Peyer's patch (tissue), 4 donors: ENCODE measurements around the gene KSR2. TPM values are rescaled to one million over a fixed set of nuclear protein-coding genes. Genes with fewer than 3 reads are reported as not detected.

Experiments
- DNase-seq, 3 donors: peaks; one replicate each; pipeline ENCODE4 v3.0.0-alpha.2; 2017 to 2019
- H3K27ac ChIP-seq, 4 donors: fragments of 200-600 bp; sonication (generic); one replicate each; pipeline ENCODE4 v1.5.1; 2016 to 2019
- H3K27me3 ChIP-seq, 2 donors: fragments of 200-600 bp; sonication (generic); one replicate each; pipeline ENCODE4 v1.5.1; 2019
- H3K36me3 ChIP-seq, 3 donors: fragments of 200-600 bp; sonication (generic); one replicate each; pipeline ENCODE4 v1.5.1; 2016 to 2019
- H3K4me1 ChIP-seq, 4 donors: fragments of 200-600 bp; sonication (generic); one replicate each; pipeline ENCODE4 v1.5.1; 2016 to 2019
- H3K4me3 ChIP-seq, 4 donors: fragments of 200-600 bp; sonication (generic); 1 replicate in 3 of 4; 2 replicates in 1 of 4; pipeline ENCODE4 v1.5.1; 2016 to 2019; ENCODE audit warnings: mild to moderate bottlenecking in 1 of 4
- H3K9me3 ChIP-seq, 4 donors: fragments of 200-600 bp; sonication (generic); one replicate each; pipeline ENCODE4 v1.5.1; 2016 to 2019; ENCODE audit warnings: mild to moderate bottlenecking in 1 of 4
- CTCF ChIP-seq, 6 experiments: fragments of 450-650 bp in 4 of 6; fragments of 200-600 bp in 2 of 6; sonication (generic) in 1 of 6; IDR thresholded peaks; one replicate each; pipeline ENCODE4 v1.5.1; 2017 to 2019; ENCODE audit warnings: antibody characterized with exemption in 6 of 6, mild to moderate bottlenecking in 3 of 6, moderate library complexity in 1 of 6
- POLR2A ChIP-seq, 2 donors: fragments of 450-650 bp; IDR thresholded peaks; one replicate each; pipeline ENCODE4 v1.5.1; 2017; ENCODE audit warnings: antibody characterized with exemption in 2 of 2, mild to moderate bottlenecking in 2 of 2, moderate library complexity in 2 of 2
- total RNA-seq, 4 donors: library from RNA; depleted of rRNA; stranded (reverse); fragments of >200 nt; gene quantifications; one replicate each; pipeline ENCODE4 v1.1.0, GENCODE V29; 2016

KSR2 gene
- total RNA-seq, 4 donors from 2014 or later = 0.27 to 0.53 (median 0.28) TPM; not detected in 1

GRCh38 chr12:117514016-117514415, 454.8 kb downstream of the KSR2 start:
- no peak for TF ChIP-seq POLR2A (IDR thresholded peaks at IDR 0.05)
- no peak for TF ChIP-seq CTCF (IDR thresholded peaks at IDR 0.05)
- DNase-seq = no peak
- Histone ChIP-seq H3K27me3 (no peaks in the 10 kb centered on the region), H3K27ac (no peak overlapping the region), H3K4me3 (no peak overlapping the region), H3K9me3 (no peaks in the 10 kb centered on the region), H3K36me3 (no peaks in the 10 kb centered on the region), H3K4me1 (peaks cover 0 to 2% (median under 1%) of the 10 kb centered on the region in 4 donors)

GRCh38 chr12:117513353-117513752, 455.4 kb downstream of the KSR2 start:
- no peak for DNase-seq
- Histone ChIP-seq H3K36me3 (no peaks in the 10 kb centered on the region), H3K9me3 (no peaks in the 10 kb centered on the region), H3K27me3 (no peaks in the 10 kb centered on the region), H3K27ac (no peak overlapping the region), H3K4me3 (no peak overlapping the region), H3K4me1 (no peaks in the 10 kb centered on the region)
- no peak for TF ChIP-seq POLR2A (IDR thresholded peaks at IDR 0.05)
- no peak for TF ChIP-seq CTCF (IDR thresholded peaks at IDR 0.05)

- H3K27ac ChIP-seq = no peak overlapping the region
- no peaks in the 10 kb centered on the region for H3K4me1 ChIP-seq
- no peak for TF ChIP-seq POLR2A (IDR thresholded peaks at IDR 0.05)
- no peak for TF ChIP-seq CTCF (IDR thresholded peaks at IDR 0.05)
- no peak overlapping the region for H3K4me3 ChIP-seq
- H3K9me3 ChIP-seq = no peaks in the 10 kb centered on the region
- no peaks in the 10 kb centered on the region for H3K27me3 ChIP-seq
- H3K36me3 ChIP-seq = no peaks in the 10 kb centered on the region
- no peak for DNase-seq
These were observed 460.3 kb downstream of the KSR2 start for GRCh38 chr12:117508468-117508867.

- TF ChIP-seq CTCF (IDR thresholded peaks at IDR 0.05) (no peak), POLR2A (IDR thresholded peaks at IDR 0.05) (no peak)
These were observed 461.2 kb downstream of the KSR2 start for GRCh38 chr12:117507548-117507947.

GRCh38 chr12:117506333-117506732, 462.5 kb downstream of the KSR2 start:
- Histone ChIP-seq H3K27ac (no peak overlapping the region), H3K36me3 (no peaks in the 10 kb centered on the region), H3K4me1 (no peaks in the 10 kb centered on the region), H3K9me3 (no peaks in the 10 kb centered on the region), H3K27me3 (no peaks in the 10 kb centered on the region), H3K4me3 (no peak overlapping the region)
- DNase-seq = no peak
- TF ChIP-seq CTCF (IDR thresholded peaks at IDR 0.05) (no peak), POLR2A (IDR thresholded peaks at IDR 0.05) (no peak)

More at GRCh38 chr12:117507548-117507947, 461.2 kb downstream of the KSR2 start:
- H3K9me3 ChIP-seq = no peaks in the 10 kb centered on the region
- no peaks in the 10 kb centered on the region for H3K27me3 ChIP-seq
- no peaks in the 10 kb centered on the region for H3K4me1 ChIP-seq
- no peaks in the 10 kb centered on the region for H3K36me3 ChIP-seq
- H3K27ac ChIP-seq = no peak overlapping the region
- DNase-seq = no peak
- no peak overlapping the region for H3K4me3 ChIP-seq

GRCh38 chr12:117502633-117503032, 466.2 kb downstream of the KSR2 start:
- Histone ChIP-seq H3K27ac (no peak overlapping the region), H3K9me3 (no peaks in the 10 kb centered on the region), H3K4me1 (no peaks in the 10 kb centered on the region), H3K36me3 (no peaks in the 10 kb centered on the region), H3K27me3 (no peaks in the 10 kb centered on the region), H3K4me3 (no peak overlapping the region)
- no peak for DNase-seq
- TF ChIP-seq CTCF (IDR thresholded peaks at IDR 0.05) (no peak), POLR2A (IDR thresholded peaks at IDR 0.05) (no peak)
